ENCODE data around the gene UNC5CL. TPM values are rescaled to one million over a fixed set of nuclear protein-coding genes. Genes with fewer than 3 reads are reported as not detected.
A peak's percentile ranks its signal among the peaks of the same experiment; 100 is the strongest.

UNC5CL gene
- polyA plus RNA-seq, 4 donors, result 31.9 to 123 (median 45.3) TPM

DNA sequence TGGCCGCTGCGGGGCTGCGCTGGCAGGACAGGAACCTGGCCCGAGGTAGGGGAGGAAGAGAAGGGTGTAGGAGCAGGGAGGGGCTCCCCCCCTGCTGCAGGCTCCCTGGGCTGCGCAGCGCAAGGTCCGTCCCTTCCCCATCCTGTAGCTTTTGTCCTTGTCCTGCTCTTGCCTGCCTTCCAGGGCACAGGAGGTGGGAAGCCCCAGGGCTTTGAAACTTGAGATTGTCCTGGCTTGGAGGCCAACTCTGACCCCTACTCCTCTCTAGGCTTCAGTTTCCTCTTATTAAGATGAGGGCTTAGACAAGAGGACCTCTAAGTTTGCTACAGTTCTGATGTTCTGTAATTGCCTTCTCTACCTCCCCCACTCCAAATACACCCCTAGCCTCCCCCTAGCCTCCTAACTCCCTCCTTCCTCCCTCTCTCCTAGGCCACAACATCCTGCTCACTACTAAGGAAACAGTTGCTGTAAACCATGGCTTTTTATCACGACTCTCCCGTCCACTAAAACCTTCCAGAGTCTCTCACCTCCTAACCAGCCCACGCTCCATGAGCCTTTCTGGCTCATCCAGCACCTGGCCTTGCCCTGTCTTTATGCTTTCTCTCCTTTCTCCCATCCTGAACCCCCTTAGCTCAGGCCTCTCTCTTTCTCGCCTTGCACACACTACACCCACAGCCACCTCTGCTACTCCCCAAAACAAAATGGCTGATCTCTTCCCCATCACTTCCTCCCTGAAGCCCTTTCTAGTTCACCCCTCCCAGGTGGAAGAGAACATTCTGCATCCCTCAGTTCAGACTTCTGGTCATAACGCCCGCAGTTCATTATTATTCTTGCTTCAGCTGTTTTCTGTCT, 10.2 kb downstream of the UNC5CL start:
- peaks cover 0 to 68% (median 18%) of the 10 kb centered on the region in 3 donors for H3K36me3 ChIP-seq (ENCODE audit: control insufficient read depth in 3 of 3, insufficient read depth in 2 of 3, low read depth in 1 of 3, low read length in 3 of 3)
- H3K4me1 ChIP-seq (ENCODE audit: control insufficient read depth in 3 of 3, insufficient read depth in 2 of 3, low read depth in 1 of 3, low read length in 2 of 3), result peaks cover 0 to 31% (median 2%) of the 10 kb centered on the region in 3 donors
- no peaks in the 10 kb centered on the region for H3K27me3 ChIP-seq (ENCODE audit: control insufficient read depth in 3 of 3, insufficient read depth in 3 of 3, low read length in 3 of 3)
- 58 to 81% (median 81%) methylated on average over 13 of the region's 13 CpGs for WGBS, 3 donors
- FAIRE-seq (no peak), DNase-seq (no peak)
- H3K9me3 ChIP-seq (ENCODE audit: control insufficient read depth in 2 of 2, insufficient read depth in 1 of 2, low read depth in 1 of 2, low read length in 1 of 2), result no peaks in the 10 kb centered on the region
- H3K4me3 ChIP-seq (ENCODE audit: low read depth in 1 of 3, low read length in 3 of 3), result peak overlapping the region; percentile 28 to 49 (median 44)
- H3K27ac ChIP-seq (ENCODE audit: low read depth in 1 of 3, low read length in 2 of 3), result peak overlapping the region in 2 of 3 donors; percentile 51 to 62

DNA sequence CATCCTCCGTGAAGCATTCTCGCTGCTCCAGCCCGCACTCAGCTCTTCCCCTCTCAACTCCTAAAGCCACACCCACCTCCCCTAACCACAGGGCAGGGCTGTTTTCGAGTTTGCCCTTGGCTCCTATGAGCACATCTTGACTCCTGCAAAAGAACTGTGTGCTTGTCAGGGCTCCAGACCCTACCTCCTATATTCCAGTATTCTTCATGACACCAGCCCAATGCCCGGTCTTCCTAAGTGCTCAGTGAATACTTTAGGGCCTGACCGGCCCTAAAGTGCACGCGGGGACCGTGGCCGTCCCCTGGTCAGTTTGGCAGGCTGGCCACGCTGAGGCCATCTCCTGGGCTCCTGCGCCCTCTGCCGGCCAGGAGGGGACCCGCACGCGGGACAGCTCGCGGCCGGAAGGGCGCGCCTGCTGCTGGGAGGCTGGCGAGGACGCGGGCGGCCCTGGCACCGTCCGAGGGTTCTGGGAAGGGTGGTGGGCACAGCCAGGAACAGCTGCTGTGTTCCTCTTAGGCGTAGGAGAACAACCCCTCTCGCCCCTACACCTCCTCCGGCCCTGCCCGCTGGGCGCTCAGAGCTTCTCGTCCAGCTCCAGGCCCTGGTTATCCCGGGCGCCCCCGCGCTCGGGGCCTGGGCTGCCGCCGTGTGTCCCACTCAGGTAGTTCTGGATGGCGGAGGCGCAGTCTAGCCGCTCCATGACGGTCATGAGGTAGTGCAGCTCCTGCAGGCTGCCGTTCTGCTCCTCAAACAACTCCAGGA, 11.0 kb downstream of the UNC5CL start:
- DNase-seq, result peak; percentile 46 to 87
- WGBS, 3 donors, result 16 to 55% (median 39%) methylated on average over 43 to 45 of the region's 45 CpGs
- H3K4me3 ChIP-seq (ENCODE audit: low read depth in 1 of 3, low read length in 3 of 3), result peak overlapping the region; percentile 28 to 49 (median 44)
- peaks cover 0 to 25% (median 2%) of the 10 kb centered on the region in 3 donors for H3K4me1 ChIP-seq (ENCODE audit: control insufficient read depth in 3 of 3, insufficient read depth in 2 of 3, low read depth in 1 of 3, low read length in 2 of 3)
- no peaks in the 10 kb centered on the region for H3K27me3 ChIP-seq (ENCODE audit: control insufficient read depth in 3 of 3, insufficient read depth in 3 of 3, low read length in 3 of 3)
- peaks cover 0 to 63% (median 14%) of the 10 kb centered on the region in 3 donors for H3K36me3 ChIP-seq (ENCODE audit: control insufficient read depth in 3 of 3, insufficient read depth in 2 of 3, low read depth in 1 of 3, low read length in 3 of 3)
- no peaks in the 10 kb centered on the region for H3K9me3 ChIP-seq (ENCODE audit: control insufficient read depth in 2 of 2, insufficient read depth in 1 of 2, low read depth in 1 of 2, low read length in 1 of 2)
- H3K27ac ChIP-seq (ENCODE audit: low read depth in 1 of 3, low read length in 2 of 3), result peak overlapping the region; percentile 4 to 62 (median 51)
- FAIRE-seq, result no peak

DNA sequence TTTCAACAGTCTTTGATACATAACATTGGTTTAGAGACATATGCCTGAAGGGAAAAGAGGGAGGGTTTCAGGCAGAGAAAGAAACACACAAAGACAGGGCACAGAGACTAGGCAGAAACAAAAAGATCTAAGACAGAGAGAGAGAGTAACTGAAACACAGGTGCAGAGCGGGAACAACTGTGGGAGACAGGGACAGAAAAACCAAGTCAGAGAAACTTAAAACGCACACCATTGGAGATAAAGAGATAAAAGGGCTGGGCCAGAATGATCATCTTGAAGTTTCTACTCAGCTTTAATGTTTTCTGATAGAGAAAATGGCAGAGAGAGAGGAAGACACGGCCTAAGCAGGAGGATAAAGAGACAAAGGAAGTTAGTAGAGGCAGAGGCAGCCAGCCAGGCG, 11.8 kb downstream of the UNC5CL start:
- no peaks in the 10 kb centered on the region for H3K9me3 ChIP-seq (ENCODE audit: control insufficient read depth in 2 of 2, insufficient read depth in 1 of 2, low read depth in 1 of 2, low read length in 1 of 2)
- H3K4me1 ChIP-seq (ENCODE audit: control insufficient read depth in 3 of 3, insufficient read depth in 2 of 3, low read depth in 1 of 3, low read length in 2 of 3), result peaks cover 0 to 27% (median 2%) of the 10 kb centered on the region in 3 donors
- peak overlapping the region in 1 of 3 donors; percentile 19 for H3K4me3 ChIP-seq (ENCODE audit: low read depth in 1 of 3, low read length in 3 of 3)
- H3K27ac ChIP-seq (ENCODE audit: low read depth in 1 of 3, low read length in 2 of 3), result peak overlapping the region in 1 of 3 donors; percentile 47
- DNase-seq (no peak), FAIRE-seq (no peak)
- WGBS, 3 donors, result 69 to 74% (median 71%) methylated on average over 4 of the region's 4 CpGs
- H3K27me3 ChIP-seq (ENCODE audit: control insufficient read depth in 3 of 3, insufficient read depth in 3 of 3, low read length in 3 of 3), result no peaks in the 10 kb centered on the region
- H3K36me3 ChIP-seq (ENCODE audit: control insufficient read depth in 3 of 3, insufficient read depth in 2 of 3, low read depth in 1 of 3, low read length in 3 of 3), result peaks cover 0 to 56% (median 14%) of the 10 kb centered on the region in 3 donors

DNA sequence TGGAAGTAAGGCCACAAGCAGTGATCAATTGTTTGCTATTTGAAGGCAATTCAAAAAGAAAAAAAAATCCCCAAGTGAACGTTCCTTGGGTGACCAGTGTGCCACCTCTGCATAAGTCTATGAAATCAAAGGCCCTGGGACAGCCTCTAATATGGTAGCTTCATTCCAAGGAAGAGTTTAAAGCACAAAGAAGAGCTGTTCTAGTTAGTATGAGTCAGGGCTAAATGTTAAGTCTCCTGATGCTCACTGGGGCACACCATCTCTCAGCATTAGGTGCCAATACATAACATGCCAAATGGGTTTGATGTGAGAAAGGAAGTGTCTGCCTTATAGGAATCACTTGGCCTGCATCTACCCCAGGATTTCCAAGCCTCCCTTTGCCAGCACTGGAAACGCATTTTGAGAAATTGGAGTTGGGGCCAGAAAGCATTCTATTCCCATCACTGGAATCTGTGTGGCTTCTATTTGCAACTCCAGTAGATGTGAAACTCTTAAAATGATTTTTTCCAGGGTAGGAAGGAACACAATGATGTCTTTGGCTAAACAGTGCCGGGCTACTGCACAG, 13.0 kb downstream of the UNC5CL start:
- no peaks in the 10 kb centered on the region for H3K9me3 ChIP-seq (ENCODE audit: control insufficient read depth in 2 of 2, insufficient read depth in 1 of 2, low read depth in 1 of 2, low read length in 1 of 2)
- no peak for FAIRE-seq
- 82 to 84% (median 83%) methylated on average over 3 of the region's 3 CpGs for WGBS, 3 donors
- H3K36me3 ChIP-seq (ENCODE audit: control insufficient read depth in 3 of 3, insufficient read depth in 2 of 3, low read depth in 1 of 3, low read length in 3 of 3), result peaks cover 0 to 45% (median 14%) of the 10 kb centered on the region in 3 donors
- H3K4me3 ChIP-seq (ENCODE audit: low read depth in 1 of 3, low read length in 3 of 3), result no peak overlapping the region
- peaks cover 0 to 31% (median 2%) of the 10 kb centered on the region in 3 donors for H3K4me1 ChIP-seq (ENCODE audit: control insufficient read depth in 3 of 3, insufficient read depth in 2 of 3, low read depth in 1 of 3, low read length in 2 of 3)
- DNase-seq, result no peak
- no peaks in the 10 kb centered on the region for H3K27me3 ChIP-seq (ENCODE audit: control insufficient read depth in 3 of 3, insufficient read depth in 3 of 3, low read length in 3 of 3)
- H3K27ac ChIP-seq (ENCODE audit: low read depth in 1 of 3, low read length in 2 of 3), result no peak overlapping the region

DNA sequence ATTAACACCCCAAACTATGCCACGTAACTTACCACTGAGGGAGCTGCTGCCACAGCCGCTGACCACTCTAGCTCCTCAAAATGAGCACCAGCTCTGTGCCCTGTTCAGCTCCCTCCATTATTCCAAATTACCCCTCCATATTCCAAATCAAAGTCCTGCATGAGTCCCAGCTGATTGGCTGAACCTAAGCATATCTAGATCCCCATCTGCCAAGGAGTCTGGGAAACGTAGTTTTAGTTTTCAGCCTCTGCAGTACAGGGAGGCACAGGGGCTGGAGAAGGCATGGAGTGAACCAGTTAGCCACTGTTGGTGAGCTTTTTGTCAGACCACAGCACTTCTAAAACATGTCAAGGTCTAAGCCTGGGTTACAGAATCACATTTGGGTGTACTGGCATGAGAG, 15.9 kb downstream of the UNC5CL start:
- Histone ChIP-seq H3K4me3 (ENCODE audit: low read depth in 1 of 3, low read length in 3 of 3) (no peak overlapping the region), H3K9me3 (ENCODE audit: control insufficient read depth in 2 of 2, insufficient read depth in 1 of 2, low read depth in 1 of 2, low read length in 1 of 2) (peaks cover 0 to 8% of the 10 kb centered on the region in 2 donors), H3K36me3 (ENCODE audit: control insufficient read depth in 3 of 3, insufficient read depth in 2 of 3, low read depth in 1 of 3, low read length in 3 of 3) (peaks cover 0 to 19% (median 2%) of the 10 kb centered on the region in 3 donors), H3K4me1 (ENCODE audit: control insufficient read depth in 3 of 3, insufficient read depth in 2 of 3, low read depth in 1 of 3, low read length in 2 of 3) (peaks cover 0 to 14% (median 0%) of the 10 kb centered on the region in 3 donors), H3K27ac (ENCODE audit: low read depth in 1 of 3, low read length in 2 of 3) (no peak overlapping the region), H3K27me3 (ENCODE audit: control insufficient read depth in 3 of 3, insufficient read depth in 3 of 3, low read length in 3 of 3) (no peaks in the 10 kb centered on the region)
- FAIRE-seq (no peak), DNase-seq (no peak)
- 85 to 90% (median 90%) methylated on average over 3 of the region's 3 CpGs for WGBS, 3 donors

DNA sequence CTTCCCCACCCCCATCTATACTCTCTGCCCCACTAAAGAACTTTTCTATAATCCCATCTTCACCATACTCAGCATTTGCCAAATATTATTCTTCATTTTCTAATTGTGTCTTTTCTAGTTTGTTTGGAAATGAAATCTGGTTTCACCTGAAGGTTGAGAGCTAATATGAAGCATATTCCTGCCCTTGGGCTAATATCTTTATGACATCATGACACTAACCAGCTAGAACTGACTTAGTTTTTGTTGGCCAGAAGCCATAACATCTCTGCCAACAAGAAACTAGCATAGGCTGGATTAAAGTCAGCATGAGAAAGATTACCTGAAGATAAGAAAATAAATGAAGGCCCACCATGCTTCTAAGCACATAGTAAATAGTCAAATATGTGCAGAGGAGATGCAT, 16.7 kb downstream of the UNC5CL start:
- Histone ChIP-seq H3K4me1 (ENCODE audit: control insufficient read depth in 3 of 3, insufficient read depth in 2 of 3, low read depth in 1 of 3, low read length in 2 of 3) (peaks cover 0 to 8% (median 0%) of the 10 kb centered on the region in 3 donors), H3K4me3 (ENCODE audit: low read depth in 1 of 3, low read length in 3 of 3) (no peak overlapping the region), H3K36me3 (ENCODE audit: control insufficient read depth in 3 of 3, insufficient read depth in 2 of 3, low read depth in 1 of 3, low read length in 3 of 3) (peaks cover 0 to 10% (median 0%) of the 10 kb centered on the region in 3 donors), H3K27ac (ENCODE audit: low read depth in 1 of 3, low read length in 2 of 3) (no peak overlapping the region), H3K9me3 (ENCODE audit: control insufficient read depth in 2 of 2, insufficient read depth in 1 of 2, low read depth in 1 of 2, low read length in 1 of 2) (peaks cover 0 to 8% of the 10 kb centered on the region in 2 donors), H3K27me3 (ENCODE audit: control insufficient read depth in 3 of 3, insufficient read depth in 3 of 3, low read length in 3 of 3) (no peaks in the 10 kb centered on the region)
- FAIRE-seq (no peak), DNase-seq (no peak)

DNA sequence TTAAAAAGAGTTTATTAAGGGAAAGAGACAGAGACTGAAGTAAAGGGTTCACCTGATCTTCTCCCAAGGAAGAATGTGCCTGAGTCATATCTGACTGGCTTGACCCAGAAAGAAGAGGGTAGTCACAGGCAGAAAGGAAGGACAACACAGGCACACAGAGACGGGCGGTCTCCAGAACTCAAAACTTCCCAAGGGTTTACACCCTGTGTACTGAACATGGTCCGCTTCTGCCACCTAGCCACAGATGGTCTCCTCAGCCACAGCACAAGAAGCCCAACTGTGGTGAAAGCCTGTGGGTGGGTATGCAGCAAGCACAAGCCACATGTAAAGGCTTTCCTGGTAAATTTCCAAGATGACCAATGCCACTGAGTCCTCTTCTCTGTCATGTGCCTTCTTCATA, 17.2 kb downstream of the UNC5CL start:
- no peak for DNase-seq
- H3K4me3 ChIP-seq (ENCODE audit: low read depth in 1 of 3, low read length in 3 of 3), result no peak overlapping the region
- H3K36me3 ChIP-seq (ENCODE audit: control insufficient read depth in 3 of 3, insufficient read depth in 2 of 3, low read depth in 1 of 3, low read length in 3 of 3), result peaks cover 0 to 10% (median 0%) of the 10 kb centered on the region in 3 donors
- peaks cover 0 to 8% (median 0%) of the 10 kb centered on the region in 3 donors for H3K4me1 ChIP-seq (ENCODE audit: control insufficient read depth in 3 of 3, insufficient read depth in 2 of 3, low read depth in 1 of 3, low read length in 2 of 3)
- 86 to 98% (median 92%) methylated on average over 3 of the region's 3 CpGs for WGBS, 3 donors
- no peak for FAIRE-seq
- peaks cover 0 to 8% of the 10 kb centered on the region in 2 donors for H3K9me3 ChIP-seq (ENCODE audit: control insufficient read depth in 2 of 2, insufficient read depth in 1 of 2, low read depth in 1 of 2, low read length in 1 of 2)
- no peak overlapping the region for H3K27ac ChIP-seq (ENCODE audit: low read depth in 1 of 3, low read length in 2 of 3)
- no peaks in the 10 kb centered on the region for H3K27me3 ChIP-seq (ENCODE audit: control insufficient read depth in 3 of 3, insufficient read depth in 3 of 3, low read length in 3 of 3)

DNA sequence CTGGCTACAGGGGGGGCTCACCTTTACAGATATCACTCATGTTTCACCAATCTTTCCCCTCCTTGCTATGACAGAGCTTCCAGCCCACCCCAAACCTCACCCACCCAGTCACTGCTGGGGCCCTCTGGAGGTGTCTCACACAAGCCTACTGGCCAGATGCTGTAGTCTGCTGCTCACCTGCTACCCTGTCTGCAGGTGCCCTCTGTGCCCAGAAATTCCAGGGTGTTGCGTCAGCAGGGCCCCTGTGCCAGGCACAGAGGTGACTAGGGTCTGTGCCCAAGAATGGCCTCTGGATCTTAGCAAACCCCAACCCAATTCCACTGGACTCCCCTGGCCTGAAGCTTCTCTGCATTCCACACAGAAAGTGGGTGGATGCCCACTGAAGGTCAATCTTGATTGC, 21.4 kb downstream of the UNC5CL start:
- FAIRE-seq, result no peak

More for the DNA sequence above, 21.4 kb downstream of the UNC5CL start:
- no peak for DNase-seq
- H3K4me3 ChIP-seq (ENCODE audit: low read depth in 1 of 3, low read length in 3 of 3), result no peak overlapping the region
- H3K4me1 ChIP-seq (ENCODE audit: control insufficient read depth in 3 of 3, insufficient read depth in 2 of 3, low read depth in 1 of 3, low read length in 2 of 3), result peaks cover 0 to 14% (median 0%) of the 10 kb centered on the region in 3 donors
- H3K27me3 ChIP-seq (ENCODE audit: control insufficient read depth in 3 of 3, insufficient read depth in 3 of 3, low read length in 3 of 3), result no peaks in the 10 kb centered on the region
- 80 to 95% (median 88%) methylated on average over 1 of the region's 1 CpG for WGBS, 3 donors
- no peak overlapping the region for H3K27ac ChIP-seq (ENCODE audit: low read depth in 1 of 3, low read length in 2 of 3)
- no peaks in the 10 kb centered on the region for H3K36me3 ChIP-seq (ENCODE audit: control insufficient read depth in 3 of 3, insufficient read depth in 2 of 3, low read depth in 1 of 3, low read length in 3 of 3)
- H3K9me3 ChIP-seq (ENCODE audit: control insufficient read depth in 2 of 2, insufficient read depth in 1 of 2, low read depth in 1 of 2, low read length in 1 of 2), result peaks cover 0 to 8% of the 10 kb centered on the region in 2 donors
